Hepatocyte (in vitro differentiated cells): Measurements from ENCODE around the gene LDLRAD3.

Source experiments
- CTCF ChIP-seq: fragments of 200-600 bp; sonication (generic); IDR thresholded peaks from 2 replicates; pipeline ENCODE4 v1.5.1; 2016; ENCODE audit warnings: antibody characterized with exemption, mild to moderate bottlenecking; ENCODE audit not compliant: poor library complexity
- EZH2 ChIP-seq: fragments of 200-600 bp; sonication (generic); IDR thresholded peaks from 2 replicates; pipeline ENCODE4 v1.6.1; 2016; ENCODE audit warnings: antibody characterized with exemption, mild to moderate bottlenecking, borderline replicate concordance
- EZH2phosphoT487 ChIP-seq: fragments of 200-600 bp; sonication (generic); IDR thresholded peaks from one replicate; pipeline ENCODE4 v1.6.1; 2018; ENCODE audit warnings: antibody characterized with exemption, mild to moderate bottlenecking, low read depth, moderate library complexity; ENCODE audit not compliant: unreplicated experiment, severe bottlenecking

DNA sequence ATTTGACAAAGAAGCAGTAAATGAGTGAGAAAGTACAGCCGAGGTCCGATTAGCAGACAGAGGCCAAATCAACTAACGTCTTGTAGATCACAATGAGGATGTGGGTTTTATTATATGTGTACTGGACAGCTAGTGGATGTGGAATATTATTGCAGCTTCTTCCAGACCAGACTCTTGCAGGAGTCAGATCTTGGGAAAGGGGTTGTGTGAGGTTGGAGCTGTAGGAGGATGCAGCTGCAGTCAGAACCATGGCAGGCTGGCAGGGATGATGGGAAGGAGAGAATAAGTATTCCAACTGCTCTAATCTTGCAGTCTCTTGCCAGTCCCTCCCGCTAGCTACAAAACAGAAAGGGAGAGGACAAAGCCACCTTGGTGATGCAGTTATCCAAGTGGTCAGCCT lies 46.8 kb upstream of the LDLRAD3 start:
- no peak for TF ChIP-seq CTCF
- TF ChIP-seq EZH2: no peak
- no peak for TF ChIP-seq EZH2phosphoT487
